Esophagus muscularis mucosa (tissue), 3 donors: ENCODE measurements around the gene ADAMTS13.

ENCODE experiments used
- CTCF ChIP-seq, 3 experiments: fragments of 200-600 bp in 2 of 3; fragments of 450-650 bp in 1 of 3; sonication (generic) in 2 of 3; IDR thresholded peaks; one replicate each; pipeline ENCODE4 v1.5.1; 2017 to 2019; ENCODE audit warnings: antibody characterized with exemption in 3 of 3, mild to moderate bottlenecking in 2 of 3, moderate library complexity in 1 of 3
- POLR2AphosphoS5 ChIP-seq, 2 donors: sonication (generic); formaldehyde crosslinking; IDR thresholded peaks; one replicate each; pipeline ENCODE4 v1.6.1; 2017; ENCODE audit warnings: antibody characterized with exemption in 2 of 2

- TF ChIP-seq CTCF (IDR thresholded peaks at IDR 0.05) = no peak
- no peak for TF ChIP-seq POLR2AphosphoS5 (IDR thresholded peaks at IDR 0.05)
Observed at GRCh38 chr9:133487331-133487725, 65.2 kb downstream of the ADAMTS13 start.
